Epithelial cell of esophagus (primary cell): Measurements from ENCODE around the gene PPIL3.

Experiments
- DNase-seq: peaks from one replicate; pipeline ENCODE4 v3.0.0; 2010; ENCODE audit warnings: low read depth
- H3K4me3 ChIP-seq: 2 replicates; pipeline ENCODE4 v1.5.1; 2011; ENCODE audit warnings: mild to moderate bottlenecking, low read length, control low read depth
- CTCF ChIP-seq: IDR thresholded peaks from 2 replicates; pipeline ENCODE4 v1.5.1; 2011; ENCODE audit warnings: low read depth, mild to moderate bottlenecking, low read length, control low read depth, inconsistent platforms; ENCODE audit not compliant: insufficient read depth; ENCODE audit errors: missing control alignments

PPIL3 gene

GRCh38 chr2:200871151-200871550 is 17.7 kb downstream of the PPIL3 start:
- H3K4me3 ChIP-seq, result no peak overlapping the region
- no peak for TF ChIP-seq CTCF
- DNase-seq, result no peak

- no peak for TF ChIP-seq CTCF
- DNase-seq, result no peak
Observed at GRCh38 chr2:200869014-200869413, 19.9 kb downstream of the PPIL3 start.

GRCh38 chr2:200864176-200865034 is 24.5 kb downstream of the PPIL3 start, which contains the start of gene CLK1:
Gene CLK1 (minus strand): TSS chr2:200864658. CDS start chr2:200861862, 2,796 bp downstream.
- H3K4me3 ChIP-seq, result peak within 1 kb of the TSS; percentile 70
- TF ChIP-seq CTCF, result no peak
- peak; percentile 94 for DNase-seq

More at GRCh38 chr2:200869014-200869413, 19.9 kb downstream of the PPIL3 start:
- H3K4me3 ChIP-seq, result no peak overlapping the region

GRCh38 chr2:200863782-200864175 is 25.1 kb downstream of the PPIL3 start:
- DNase-seq, result no peak
- H3K4me3 ChIP-seq, result peak overlapping the region; percentile 70
- TF ChIP-seq CTCF, result no peak

- no peak for TF ChIP-seq CTCF
- H3K4me3 ChIP-seq, result peak overlapping the region; percentile 70
- peak; percentile 79 for DNase-seq
Observed at GRCh38 chr2:200862532-200863000, 26.3 kb downstream of the PPIL3 start.

- TF ChIP-seq CTCF, result no peak
- H3K4me3 ChIP-seq, result peak overlapping the region; percentile 70
- DNase-seq, result no peak
Observed at GRCh38 chr2:200861617-200862155, 27.2 kb downstream of the PPIL3 start.
